Activated CD8-positive, alpha-beta T cell treated with anti-CD3 and anti-CD28 coated beads, Interleukin-2, amount 10 ng/mL, durations not matched to agents 7 days and 5 days (primary cell): ENCODE measurements around the gene ARHGAP12. TPM values are rescaled to one million over a fixed set of nuclear protein-coding genes. Genes with fewer than 3 reads are reported as not detected.
"Not testable (repeated sequence)": the region's sequence is repeated elsewhere in the genome, so short reads cannot be mapped to it uniquely, and the experiment has no call there.

ENCODE experiments used
- ATAC-seq: fragments of 150-1000 bp; cut with Tn5 transposase; one replicate; pipeline ENCODE4 v1.10.0; 2021; ENCODE audit warnings: moderate library complexity
- CTCF ChIA-PET: fragments of 350-600 bp; sonication (Branson Sonifier 250); formaldehyde crosslinking; loops from one replicate; lab custom pipeline; 2021; ENCODE audit warnings: antibody characterized with exemption; lab: Charles Lee
- POLR2A ChIA-PET: fragments of 350-600 bp; sonication (Branson Sonifier 250); formaldehyde crosslinking; loops from one replicate; lab custom pipeline; 2021; ENCODE audit warnings: antibody characterized with exemption; lab: Charles Lee
- DNase-seq: peaks from one replicate; pipeline ENCODE4 v3.0.0-alpha.2; 2020
- H3K27ac Mint-ChIP-seq: one replicate; pipeline ENCODE4 v1.8.0; 2021; ENCODE audit warnings: mild to moderate bottlenecking, mixed read lengths
- H3K27me3 Mint-ChIP-seq: one replicate; pipeline ENCODE4 v1.8.0; 2021; ENCODE audit warnings: low read depth, mixed read lengths
- H3K36me3 Mint-ChIP-seq: one replicate; pipeline ENCODE4 v1.8.0; 2021; ENCODE audit warnings: low read depth, mixed read lengths
- H3K4me1 Mint-ChIP-seq: one replicate; pipeline ENCODE4 v1.8.0; 2021; ENCODE audit warnings: low read depth, mixed read lengths
- H3K4me3 Mint-ChIP-seq: one replicate; pipeline ENCODE4 v1.8.0; 2021; ENCODE audit warnings: mild to moderate bottlenecking, mixed read lengths
- H3K9me3 Mint-ChIP-seq: one replicate; pipeline ENCODE4 v1.8.0; 2022; ENCODE audit warnings: mixed read lengths; ENCODE audit not compliant: insufficient read depth
- total RNA-seq, 2 experiments: library from RNA; stranded (reverse); gene quantifications; one replicate each; pipeline ENCODE4 v1.2.3, GENCODE V29; 2021

The ARHGAP12 gene
- total RNA-seq, 2 experiments from 2014 or later, result 4.9 to 5.5 TPM

DNA sequence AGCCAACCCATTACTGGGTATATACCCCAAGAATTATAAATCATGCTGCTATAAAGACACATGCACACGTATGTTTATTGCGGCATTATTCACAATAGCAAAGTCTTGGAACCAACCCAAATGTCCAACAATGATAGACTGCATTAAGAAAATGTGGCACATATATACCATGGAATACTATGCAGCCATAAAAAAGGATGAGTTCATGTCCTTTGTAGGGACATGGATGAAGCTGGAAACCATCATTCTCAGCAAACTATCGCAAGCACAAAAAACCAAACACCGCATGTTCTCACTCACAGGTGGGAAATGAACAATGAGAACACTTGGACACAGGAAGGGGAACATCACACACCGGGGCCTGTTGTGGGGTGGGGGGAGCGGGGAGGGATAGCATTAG is 32.9 kb downstream of the ARHGAP12 start:
- CTCF ChIA-PET, result interaction anchor here (1.2 kb wide), 1 partner anchor 35 kb away, joined by 4 read pairs; no protein-coding TSS in a partner anchor
- H3K27ac Mint-ChIP-seq, H3K4me3 Mint-ChIP-seq, H3K4me1 Mint-ChIP-seq, POLR2A ChIA-PET, ATAC-seq, H3K9me3 Mint-ChIP-seq, H3K27me3 Mint-ChIP-seq, H3K36me3 Mint-ChIP-seq, DNase-seq: not testable (repeated sequence)

DNA sequence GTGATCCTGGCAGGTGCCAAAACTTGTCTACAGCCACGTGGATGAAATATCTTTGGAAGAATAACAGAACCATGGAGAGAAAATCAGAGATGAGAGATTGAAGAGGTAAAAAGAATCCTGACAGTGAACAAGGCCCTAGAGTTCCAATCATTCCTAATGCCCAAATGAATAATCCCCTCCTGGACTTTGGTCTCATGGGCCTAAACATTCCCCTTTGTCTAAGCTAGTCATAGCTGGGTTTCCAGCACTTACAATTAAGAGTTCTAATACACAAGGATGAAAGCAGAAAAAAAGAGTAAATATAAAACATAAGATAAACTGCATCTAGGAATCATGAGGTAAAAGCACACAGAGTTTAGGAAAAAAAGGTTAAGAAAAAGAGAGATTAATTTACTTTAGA is 40.2 kb downstream of the ARHGAP12 start:
- no peaks in the 10 kb centered on the region for H3K9me3 Mint-ChIP-seq
- CTCF ChIA-PET, result no interaction called here
- no peaks in the 10 kb centered on the region for H3K27me3 Mint-ChIP-seq
- H3K4me3 Mint-ChIP-seq, result no peak overlapping the region
- POLR2A ChIA-PET, result interaction anchor here (0.5 kb wide), 1 partner anchor 73 kb away, joined by 3 read pairs; no protein-coding TSS in a partner anchor
- no peaks in the 10 kb centered on the region for H3K4me1 Mint-ChIP-seq
- DNase-seq (no peak), ATAC-seq (no peak)
- H3K36me3 Mint-ChIP-seq, result no peaks in the 10 kb centered on the region
- H3K27ac Mint-ChIP-seq, result no peak overlapping the region

DNA sequence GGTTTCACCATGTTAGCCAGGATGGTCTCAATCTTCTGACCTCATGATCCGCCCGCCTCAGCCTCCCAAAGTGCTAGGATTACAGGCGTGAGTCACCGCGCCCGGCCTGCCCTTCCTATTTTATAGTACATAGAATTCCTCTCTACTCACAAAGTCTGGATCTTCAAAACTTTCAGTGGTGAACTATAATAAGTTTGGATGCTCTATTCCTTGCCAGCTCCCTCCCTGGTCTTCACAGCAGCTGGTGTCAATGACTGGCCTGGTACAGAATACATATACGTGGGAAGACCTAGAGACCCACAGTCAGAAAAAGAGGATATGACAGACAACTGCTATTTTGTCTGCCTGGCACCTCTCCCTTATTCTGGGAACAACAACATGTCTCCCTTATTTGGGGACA is 40.8 kb downstream of the ARHGAP12 start:
- CTCF ChIA-PET, result no interaction called here
- Mint-ChIP-seq H3K27ac (no peak overlapping the region), H3K4me1 (no peaks in the 10 kb centered on the region), H3K27me3 (no peaks in the 10 kb centered on the region), H3K36me3 (no peaks in the 10 kb centered on the region), H3K4me3 (no peak overlapping the region), H3K9me3 (no peaks in the 10 kb centered on the region)
- no peak for DNase-seq
- POLR2A ChIA-PET, result no interaction called here
- ATAC-seq, result no peak

DNA sequence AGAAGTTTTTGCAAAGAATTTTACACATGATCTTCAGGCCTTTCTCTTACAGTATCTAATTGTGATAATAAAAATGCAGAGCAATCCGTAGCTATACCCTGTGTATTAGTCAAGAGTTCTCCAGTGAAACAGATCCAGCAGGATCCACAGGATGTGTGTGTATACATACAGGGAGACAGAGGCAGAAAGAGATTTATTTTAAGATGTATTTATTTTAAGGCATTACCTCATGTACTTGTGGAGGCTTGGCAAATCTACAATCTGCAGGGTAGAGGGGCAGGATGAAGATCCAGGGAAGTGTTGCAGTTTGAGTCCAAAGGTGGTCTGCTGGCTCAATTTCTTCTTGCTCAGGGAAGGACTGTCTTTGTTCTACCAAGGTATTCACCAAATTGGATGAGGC is 41.7 kb downstream of the ARHGAP12 start:
- ATAC-seq (no peak), DNase-seq (no peak)
- no peaks in the 10 kb centered on the region for H3K36me3 Mint-ChIP-seq
- H3K27ac Mint-ChIP-seq, result no peak overlapping the region
- no peak overlapping the region for H3K4me3 Mint-ChIP-seq
- ChIA-PET POLR2A (no interaction called here), CTCF (interaction anchor here (0.8 kb wide), 1 partner anchor 34 kb away, joined by 3 read pairs; no protein-coding TSS in a partner anchor)
- H3K4me1 Mint-ChIP-seq, result no peaks in the 10 kb centered on the region
- H3K27me3 Mint-ChIP-seq, result no peaks in the 10 kb centered on the region
- H3K9me3 Mint-ChIP-seq, result no peaks in the 10 kb centered on the region

DNA sequence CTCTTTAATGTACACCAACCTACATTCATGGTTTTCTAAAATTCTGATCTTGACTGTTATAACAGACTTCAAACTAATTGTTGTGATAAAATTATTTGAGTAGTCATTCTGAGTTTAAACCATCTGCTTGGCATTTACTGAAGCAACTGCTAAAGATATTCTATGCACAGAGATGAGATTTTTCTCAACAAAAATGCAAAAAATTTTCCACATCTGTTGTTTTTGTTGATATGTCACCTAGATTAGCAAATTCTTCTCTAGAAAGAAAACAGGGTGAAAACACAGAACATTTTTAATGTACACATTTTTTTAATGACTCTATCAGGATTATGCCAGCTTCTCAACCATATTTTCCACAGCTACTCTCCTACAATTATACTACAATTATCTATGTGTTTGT is 42.7 kb downstream of the ARHGAP12 start:
- ChIA-PET POLR2A (no interaction called here), CTCF (no interaction called here)
- ATAC-seq, result no peak
- no peaks in the 10 kb centered on the region for H3K36me3 Mint-ChIP-seq
- H3K27ac Mint-ChIP-seq, result no peak overlapping the region
- H3K4me1 Mint-ChIP-seq, result no peaks in the 10 kb centered on the region
- H3K27me3 Mint-ChIP-seq, result no peaks in the 10 kb centered on the region
- no peak for DNase-seq
- no peaks in the 10 kb centered on the region for H3K9me3 Mint-ChIP-seq
- no peak overlapping the region for H3K4me3 Mint-ChIP-seq

DNA sequence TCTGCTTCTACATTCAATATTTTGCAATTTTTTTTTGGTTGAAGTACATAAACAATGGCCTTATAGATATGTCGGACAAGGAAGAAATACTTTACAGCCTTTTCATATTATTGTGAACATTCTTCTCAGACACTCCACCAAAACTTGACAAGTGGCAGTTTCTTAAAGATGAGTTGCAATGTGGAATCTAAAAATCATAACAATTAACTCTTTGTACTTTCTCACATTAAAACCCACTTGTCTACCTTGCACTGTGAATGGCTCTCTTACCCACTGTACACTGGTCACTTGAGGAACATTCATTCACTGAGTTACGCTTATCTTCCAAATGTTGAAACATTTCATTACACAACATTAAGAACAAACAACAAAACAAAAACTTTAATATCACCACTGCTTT is 44.2 kb downstream of the ARHGAP12 start:
- CTCF ChIA-PET, result no interaction called here
- no peak overlapping the region for H3K4me3 Mint-ChIP-seq
- H3K9me3 Mint-ChIP-seq, result no peaks in the 10 kb centered on the region
- ATAC-seq, result no peak
- no peaks in the 10 kb centered on the region for H3K4me1 Mint-ChIP-seq
- H3K27me3 Mint-ChIP-seq, result no peaks in the 10 kb centered on the region
- no peak overlapping the region for H3K27ac Mint-ChIP-seq
- DNase-seq, result no peak
- POLR2A ChIA-PET, result interaction anchor here (0.7 kb wide), 1 partner anchor 46 kb away, joined by 3 read pairs; no protein-coding TSS in a partner anchor
- H3K36me3 Mint-ChIP-seq, result no peaks in the 10 kb centered on the region

DNA sequence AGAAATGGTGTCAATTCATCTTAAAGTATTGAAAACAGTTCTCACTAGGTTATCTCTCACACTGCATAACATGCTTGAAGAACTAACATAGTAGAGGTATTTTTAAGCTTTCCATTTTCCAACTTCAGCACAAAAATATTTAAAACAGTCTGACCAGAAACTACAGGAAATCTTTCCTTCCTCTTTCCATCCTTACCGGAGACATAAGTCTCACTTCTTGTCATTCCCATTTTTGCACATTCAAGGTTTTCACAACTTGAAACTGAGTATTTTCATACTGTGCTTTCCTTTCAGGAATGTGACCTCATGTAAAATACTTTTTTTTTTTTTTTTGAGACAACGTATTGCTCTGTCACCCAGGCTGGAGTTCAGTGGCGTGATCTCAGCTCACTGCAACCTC is 45.2 kb downstream of the ARHGAP12 start:
- no peak overlapping the region for H3K4me3 Mint-ChIP-seq
- ChIA-PET CTCF (no interaction called here), POLR2A (no interaction called here)
- H3K9me3 Mint-ChIP-seq, result no peaks in the 10 kb centered on the region
- H3K27me3 Mint-ChIP-seq, result no peaks in the 10 kb centered on the region
- DNase-seq (no peak), ATAC-seq (no peak)
- H3K36me3 Mint-ChIP-seq, result no peaks in the 10 kb centered on the region
- no peak overlapping the region for H3K27ac Mint-ChIP-seq
- no peaks in the 10 kb centered on the region for H3K4me1 Mint-ChIP-seq

DNA sequence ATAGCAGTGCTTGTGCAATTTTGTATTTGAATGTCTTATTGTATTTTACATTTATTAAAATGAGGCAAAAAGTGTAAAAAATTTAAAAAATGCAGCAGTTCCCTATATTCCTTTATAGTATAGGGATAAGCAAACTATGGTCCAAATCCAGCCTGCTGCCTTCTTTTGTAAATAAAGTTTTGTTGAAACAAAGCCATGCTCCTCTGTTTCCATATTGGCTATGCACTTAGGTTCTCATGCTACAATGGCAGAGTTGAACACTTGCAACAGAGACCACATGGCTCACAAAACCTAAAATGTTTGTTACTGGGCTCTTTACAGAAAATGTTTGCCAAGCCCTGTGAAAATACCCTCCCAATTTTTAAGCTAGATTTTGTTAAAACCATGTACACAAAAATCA is 50.1 kb downstream of the ARHGAP12 start:
- no peaks in the 10 kb centered on the region for H3K27me3 Mint-ChIP-seq
- ChIA-PET POLR2A (no interaction called here), CTCF (interaction anchor here (0.7 to 1.9 kb wide), 2 partner anchors 16 to 409 kb away, joined by 3 to 5 read pairs; no protein-coding TSS in a partner anchor)
- H3K4me1 Mint-ChIP-seq, result peaks cover 3% of the 10 kb centered on the region
- H3K9me3 Mint-ChIP-seq, result no peaks in the 10 kb centered on the region
- ATAC-seq, result no peak
- H3K36me3 Mint-ChIP-seq, result no peaks in the 10 kb centered on the region
- no peak overlapping the region for H3K4me3 Mint-ChIP-seq
- H3K27ac Mint-ChIP-seq, result no peak overlapping the region
- DNase-seq, result no peak

DNA sequence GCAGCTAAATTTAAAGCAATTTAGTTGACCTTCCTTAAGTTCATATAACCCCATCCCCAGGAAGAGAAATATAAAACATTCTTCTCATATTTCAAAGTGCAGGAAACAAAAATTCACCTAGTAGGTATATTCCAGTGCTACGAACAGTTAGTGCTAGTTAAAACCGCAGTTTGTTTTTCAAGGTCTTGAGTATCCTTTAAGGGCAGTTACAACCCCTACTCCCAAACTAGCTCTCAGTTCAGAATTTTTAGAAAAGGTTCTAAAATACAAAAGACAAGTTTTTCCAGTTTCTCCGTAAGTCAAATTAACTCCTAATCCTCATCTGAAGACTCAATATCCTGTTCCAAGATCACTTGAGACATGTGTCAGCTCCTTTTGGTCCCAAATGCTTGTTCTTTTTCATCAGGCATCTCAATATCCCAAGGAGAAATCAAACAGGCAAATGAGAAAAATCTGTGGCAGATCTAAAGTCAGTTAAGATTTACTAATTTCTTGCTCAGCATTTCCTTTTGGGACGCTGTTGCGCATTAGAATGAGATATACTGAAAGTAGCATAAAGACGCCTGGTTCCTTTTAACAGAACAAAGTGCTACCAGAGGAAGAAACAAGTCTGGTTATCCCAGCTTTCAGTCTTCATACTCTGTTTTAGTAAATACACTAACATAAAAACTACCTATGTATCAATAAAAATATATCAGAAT is 51.8 kb downstream of the ARHGAP12 start:
- ATAC-seq (no peak), DNase-seq (no peak)
- no peak overlapping the region for H3K4me3 Mint-ChIP-seq
- no peak overlapping the region for H3K27ac Mint-ChIP-seq
- H3K27me3 Mint-ChIP-seq, result no peaks in the 10 kb centered on the region
- POLR2A ChIA-PET, result interaction anchor here (0.6 kb wide), 1 partner anchor 853 kb away, joined by 3 read pairs; no protein-coding TSS in a partner anchor
- H3K9me3 Mint-ChIP-seq, result no peaks in the 10 kb centered on the region
- H3K4me1 Mint-ChIP-seq, result peaks cover 3% of the 10 kb centered on the region
- CTCF ChIA-PET, result no interaction called here
- no peaks in the 10 kb centered on the region for H3K36me3 Mint-ChIP-seq

DNA sequence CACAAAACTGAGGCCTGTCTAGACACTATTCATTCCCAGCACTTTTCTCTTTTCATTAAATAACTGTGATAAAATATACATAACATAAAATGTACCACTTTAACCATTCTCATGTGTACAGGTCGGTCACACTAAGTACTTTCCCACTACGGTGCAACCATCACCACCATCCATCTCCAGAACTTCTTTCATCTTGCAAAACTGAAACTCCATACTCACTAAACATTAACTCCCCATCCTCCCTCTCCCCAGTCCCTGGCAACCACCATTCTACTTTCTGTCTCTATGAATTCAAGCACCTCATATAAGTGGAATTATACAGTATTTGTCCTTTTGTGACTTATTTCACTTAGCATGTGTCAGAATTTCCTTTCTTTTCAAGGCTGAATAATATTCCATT is 53.0 kb downstream of the ARHGAP12 start:
- no peak for DNase-seq
- Mint-ChIP-seq H3K36me3 (no peaks in the 10 kb centered on the region), H3K27ac (no peak overlapping the region), H3K4me3 (no peak overlapping the region), H3K9me3 (no peaks in the 10 kb centered on the region), H3K4me1 (peaks cover 3% of the 10 kb centered on the region), H3K27me3 (no peaks in the 10 kb centered on the region)
- ChIA-PET CTCF (no interaction called here), POLR2A (no interaction called here)
- no peak for ATAC-seq

DNA sequence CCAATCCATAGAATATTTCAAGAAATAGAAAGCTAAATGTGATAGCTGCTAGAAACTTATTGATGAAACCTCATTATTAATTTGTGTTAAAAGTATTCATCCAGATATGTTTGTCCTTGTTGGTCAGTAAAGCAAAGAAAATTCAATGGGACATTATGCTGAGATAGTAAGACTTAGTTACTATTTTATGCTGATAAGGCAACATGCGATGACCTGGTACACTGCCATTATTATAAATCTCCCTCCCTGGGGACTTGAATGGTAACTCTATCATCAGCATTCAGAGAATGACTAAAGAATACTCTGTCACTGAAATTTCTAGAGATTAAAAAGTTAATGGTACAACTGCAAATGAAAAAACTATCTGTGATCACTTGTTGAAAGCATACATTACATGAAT is 54.9 kb downstream of the ARHGAP12 start:
- no peak overlapping the region for H3K27ac Mint-ChIP-seq
- CTCF ChIA-PET, result interaction anchor here (0.7 kb wide), 1 partner anchor 12 kb away, joined by 3 read pairs; no protein-coding TSS in a partner anchor
- H3K4me3 Mint-ChIP-seq, result no peak overlapping the region
- no peaks in the 10 kb centered on the region for H3K27me3 Mint-ChIP-seq
- no peaks in the 10 kb centered on the region for H3K36me3 Mint-ChIP-seq
- DNase-seq, result no peak
- no peaks in the 10 kb centered on the region for H3K9me3 Mint-ChIP-seq
- POLR2A ChIA-PET, result interaction anchor here (0.7 kb wide), 1 partner anchor 119 kb away, joined by 4 read pairs; no protein-coding TSS in a partner anchor
- H3K4me1 Mint-ChIP-seq, result peaks cover 3% of the 10 kb centered on the region
- ATAC-seq, result no peak

DNA sequence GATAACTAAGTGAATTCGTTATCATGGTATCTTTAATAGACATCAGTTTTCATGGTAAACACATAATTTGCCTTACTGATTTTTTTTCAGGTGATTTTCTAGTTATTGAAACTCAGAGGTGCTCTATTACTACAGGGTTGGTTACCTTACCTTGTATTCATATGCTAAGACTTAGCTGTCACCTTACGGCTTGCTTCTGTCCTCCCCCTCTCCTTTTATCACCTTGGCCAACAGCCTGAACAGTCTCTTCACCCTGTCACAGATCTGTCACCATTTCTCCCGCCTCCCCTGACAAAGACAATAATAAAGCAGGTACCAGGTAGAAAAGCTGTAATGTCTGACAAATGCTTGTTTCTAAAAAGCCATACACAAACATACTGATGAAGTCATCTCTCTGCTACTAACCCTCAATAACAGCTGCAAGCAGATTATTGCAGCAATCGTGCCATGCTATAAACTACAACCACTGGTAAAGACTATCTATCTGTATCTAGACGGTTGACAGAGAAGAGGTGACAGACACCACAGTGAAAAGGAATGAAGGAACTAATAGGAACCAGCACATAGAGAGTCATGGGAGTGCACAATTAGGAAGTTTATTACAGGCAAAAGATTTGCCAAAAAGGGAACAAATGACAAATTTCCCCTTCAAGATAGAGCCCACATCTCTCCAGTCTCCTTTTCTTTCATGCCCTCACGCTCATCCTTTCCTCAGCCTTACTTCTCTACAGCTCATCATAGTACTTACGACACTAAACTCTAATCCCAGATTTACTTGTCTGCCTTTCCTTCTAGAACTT is 57.2 kb downstream of the ARHGAP12 start:
- peaks cover 1% of the 10 kb centered on the region for H3K4me1 Mint-ChIP-seq
- POLR2A ChIA-PET, result no interaction called here
- no peak for ATAC-seq
- no peaks in the 10 kb centered on the region for H3K27me3 Mint-ChIP-seq
- H3K4me3 Mint-ChIP-seq, result no peak overlapping the region
- DNase-seq, result no peak
- CTCF ChIA-PET, result interaction anchor here (2.0 kb wide), 1 partner anchor 9 kb away, joined by 9 read pairs; no protein-coding TSS in a partner anchor
- H3K27ac Mint-ChIP-seq, result no peak overlapping the region
- no peaks in the 10 kb centered on the region for H3K9me3 Mint-ChIP-seq
- no peaks in the 10 kb centered on the region for H3K36me3 Mint-ChIP-seq
